Panc1 (cell line): ENCODE measurements around the gene TRIM60. TPM values are rescaled to one million over a fixed set of nuclear protein-coding genes. Genes with fewer than 3 reads are reported as not detected.
"Not testable (repeated sequence)": the region's sequence is repeated elsewhere in the genome, so short reads cannot be mapped to it uniquely, and the experiment has no call there.

Experiments used
- ATAC-seq: fragments of 200-7000 bp; cut with Tn5 transposase; 2 replicates; pipeline ENCODE4 v1.9.1; 2020; ENCODE audit warnings: mild to moderate bottlenecking, moderate library complexity
- BruUV-seq: library from RNA; stranded (reverse); fragments of 400-500 nt; replicated peaks from 2 replicates; lab custom pipeline; 2021; lab: Mats Ljungman, UMichigan
- CTCF ChIA-PET: fragments of 300-600 bp; sonication (Branson Sonifier 250); formaldehyde crosslinking; loops from one replicate; lab custom pipeline; 2022; ENCODE audit warnings: antibody characterized with exemption; lab: Charles Lee
- POLR2A ChIA-PET: fragments of 300-600 bp; sonication (Branson Sonifier 250); formaldehyde crosslinking; loops from one replicate; lab custom pipeline; 2022; ENCODE audit warnings: antibody characterized with exemption; lab: Charles Lee
- DNase-seq: peaks from one replicate; pipeline ENCODE4 v3.0.0-alpha.2; 2010; ENCODE audit warnings: low read depth, low spot score
- H3K27ac ChIP-seq: 2 replicates; pipeline ENCODE4 v1.5.1; 2011; ENCODE audit warnings: mild to moderate bottlenecking, low read length, inconsistent platforms
- H3K27me3 ChIP-seq: fragments of 200-500 bp; sonication (Bioruptor generic); 2 replicates; pipeline ENCODE4 v1.6.0; 2014; ENCODE audit warnings: low read length, inconsistent platforms; ENCODE audit not compliant: control insufficient read depth, insufficient read depth
- H3K36me3 ChIP-seq: fragments of 200-500 bp; sonication (Bioruptor generic); 2 replicates; pipeline ENCODE4 v1.5.1; 2014; ENCODE audit warnings: inconsistent platforms, mild to moderate bottlenecking, low read length, moderate library complexity; ENCODE audit not compliant: control insufficient read depth, insufficient read depth
- H3K4me1 ChIP-seq: 2 replicates; pipeline ENCODE4 v1.5.1; 2011; ENCODE audit warnings: inconsistent platforms, mild to moderate bottlenecking, low read length, moderate library complexity; ENCODE audit not compliant: control insufficient read depth, insufficient read depth
- H3K4me3 ChIP-seq, 2 experiments: 2 replicates each; pipeline ENCODE4 v1.5.1; 2011 to 2012; ENCODE audit warnings: low read depth in 2 of 2, low read length in 2 of 2, mild to moderate bottlenecking in 2 of 2, inconsistent platforms in 1 of 2, moderate library complexity in 1 of 2
- H3K9me3 ChIP-seq: fragments of 200-500 bp; sonication (Bioruptor generic); 2 replicates; pipeline ENCODE4 v1.5.1; 2014; ENCODE audit warnings: low read depth, mild to moderate bottlenecking, inconsistent platforms, low read length, moderate library complexity; ENCODE audit not compliant: control insufficient read depth, insufficient read depth
- CTCF ChIP-seq: fragments of 450-650 bp; IDR thresholded peaks from 2 replicates; pipeline ENCODE4 v1.5.1; 2017; ENCODE audit warnings: mild to moderate bottlenecking
- POLR2AphosphoS5 ChIP-seq: IDR thresholded peaks from 2 replicates; pipeline ENCODE4 v1.6.1; 2012; ENCODE audit warnings: mild to moderate bottlenecking, low read depth, low read length, moderate library complexity
- REST ChIP-seq, 2 experiments: IDR thresholded peaks; 2 replicates each; pipeline ENCODE4 v1.6.1; 2011 to 2012; ENCODE audit warnings: low read depth in 2 of 2, control low read depth in 1 of 2, low read length in 1 of 2, mild to moderate bottlenecking in 1 of 2, moderate library complexity in 1 of 2; ENCODE audit not compliant: insufficient read depth in 1 of 2
- SIN3A ChIP-seq: IDR thresholded peaks from 2 replicates; pipeline ENCODE4 v1.6.1; 2012; ENCODE audit warnings: low read depth, mild to moderate bottlenecking, low read length, moderate library complexity, borderline replicate concordance; ENCODE audit not compliant: insufficient read depth
- TCF7L2 ChIP-seq: IDR thresholded peaks from 2 replicates; pipeline ENCODE4 v1.6.1; 2011; ENCODE audit warnings: mild to moderate bottlenecking, low read depth, low read length, inconsistent platforms
- in situ Hi-C: cut with HindIII; loops from 2 replicates; pipeline ENCODE4 v1.10.0; 2016; ENCODE audit warnings: low sequenced_read_pairs, low pct_unique_long_range_greater_than_20kb
- intact Hi-C: fragments of 100-400 bp; cut with micrococcal nuclease; formaldehyde crosslinking; loops from one replicate; pipeline ENCODE4 v1.10.0; 2022; ENCODE audit not compliant: unreplicated experiment
- total RNA-seq: library from RNA; stranded (reverse); gene quantifications from one replicate; pipeline ENCODE4 v1.2.1, GENCODE V29; 2021; ENCODE audit not compliant: unreplicated experiment

Gene TRIM60
- total RNA-seq, 1 experiment from 2014 or later, result not detected

GRCh38 chr4:165070560-165070959 lies 38.8 kb downstream of the TRIM60 start:
- H3K9me3 ChIP-seq, result no peaks in the 10 kb centered on the region
- ATAC-seq, result no peak
- H3K4me3 ChIP-seq, result no peak overlapping the region
- ChIA-PET POLR2A (no interaction called here), CTCF (no interaction called here)
- H3K27me3 ChIP-seq, result no peaks in the 10 kb centered on the region
- in situ Hi-C loops, result no loop called here
- intact Hi-C loops, result no loop called here
- H3K36me3 ChIP-seq, result no peaks in the 10 kb centered on the region; the same call in 1 of the 2 replicates
- H3K27ac ChIP-seq, result no peak overlapping the region
- no peaks in the 10 kb centered on the region for H3K4me1 ChIP-seq
- DNase-seq, result no peak
- TF ChIP-seq CTCF, result no peak
- TF ChIP-seq POLR2AphosphoS5, result no peak
- TF ChIP-seq TCF7L2, result no peak
- TF ChIP-seq SIN3A, result no peak
- no peak for TF ChIP-seq REST (IDR thresholded peaks at IDR 0.05; ENCODE audit: insufficient read depth in 1 of 2, low read depth in 2 of 2, low read length in 1 of 2)
- no TSS peak for BruUV-seq

- H3K4me3 ChIP-seq, in situ Hi-C loops, H3K9me3 ChIP-seq, H3K27ac ChIP-seq, H3K4me1 ChIP-seq, H3K36me3 ChIP-seq, DNase-seq, ATAC-seq, POLR2A ChIA-PET, CTCF ChIA-PET, H3K27me3 ChIP-seq, BruUV-seq, intact Hi-C loops: not testable (repeated sequence)
Observed at GRCh38 chr4:165073346-165073745, 41.5 kb downstream of the TRIM60 start.

- no peak for ATAC-seq
- ChIA-PET CTCF (no interaction called here), POLR2A (no interaction called here)
Observed at GRCh38 chr4:165077034-165077578, 45.3 kb downstream of the TRIM60 start.

More at GRCh38 chr4:165077034-165077578, 45.3 kb downstream of the TRIM60 start:
- Histone ChIP-seq H3K36me3 (no peaks in the 10 kb centered on the region), H3K27me3 (no peaks in the 10 kb centered on the region), H3K4me3 (no peak overlapping the region), H3K27ac (no peak overlapping the region), H3K4me1 (no peaks in the 10 kb centered on the region), H3K9me3 (no peaks in the 10 kb centered on the region)
- no TSS peak for BruUV-seq
- TF ChIP-seq POLR2AphosphoS5 (no peak), REST (IDR thresholded peaks at IDR 0.05; ENCODE audit: insufficient read depth in 1 of 2, low read depth in 2 of 2, low read length in 1 of 2) (no peak), SIN3A (no peak), TCF7L2 (no peak), CTCF (no peak)
- in situ Hi-C loops, result no loop called here
- DNase-seq, result no peak
- intact Hi-C loops, result no loop called here
